GM12873 (cell line): ENCODE data around the gene SULT4A1.

Experiments
- TF ChIP-seq, protein P1 (sequence below): IDR thresholded peaks from 2 replicates; pipeline ENCODE4 v1.5.1; 2012; ENCODE audit warnings: low read depth, mild to moderate bottlenecking, moderate library complexity, low read length, control low read depth; ENCODE audit not compliant: insufficient read depth; ENCODE audit errors: missing control alignments

Gene SULT4A1

DNA sequence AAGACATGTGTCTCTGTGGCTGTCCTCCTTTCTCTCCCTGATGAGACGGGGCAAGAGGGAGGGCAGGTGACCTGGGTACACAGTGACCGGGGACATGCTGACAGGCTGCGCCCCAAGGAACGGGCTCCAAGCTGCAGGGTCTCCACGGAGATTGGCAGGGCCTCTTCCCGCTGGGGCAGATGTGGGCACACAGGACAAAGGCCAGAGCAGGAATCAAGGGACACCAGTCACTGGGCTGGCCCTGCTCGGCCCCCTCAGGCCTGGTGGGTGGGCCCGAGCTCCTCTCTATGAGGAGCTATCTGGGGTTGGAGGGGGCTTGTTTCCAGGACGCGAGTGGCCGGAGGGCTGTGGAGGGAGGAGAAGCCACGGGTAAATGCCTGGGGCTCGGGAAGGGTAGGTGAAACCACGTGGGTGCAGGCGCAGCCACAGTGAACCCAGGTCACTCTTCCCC lies 18.3 kb upstream of the SULT4A1 start:
- TF ChIP-seq, protein P1, sequence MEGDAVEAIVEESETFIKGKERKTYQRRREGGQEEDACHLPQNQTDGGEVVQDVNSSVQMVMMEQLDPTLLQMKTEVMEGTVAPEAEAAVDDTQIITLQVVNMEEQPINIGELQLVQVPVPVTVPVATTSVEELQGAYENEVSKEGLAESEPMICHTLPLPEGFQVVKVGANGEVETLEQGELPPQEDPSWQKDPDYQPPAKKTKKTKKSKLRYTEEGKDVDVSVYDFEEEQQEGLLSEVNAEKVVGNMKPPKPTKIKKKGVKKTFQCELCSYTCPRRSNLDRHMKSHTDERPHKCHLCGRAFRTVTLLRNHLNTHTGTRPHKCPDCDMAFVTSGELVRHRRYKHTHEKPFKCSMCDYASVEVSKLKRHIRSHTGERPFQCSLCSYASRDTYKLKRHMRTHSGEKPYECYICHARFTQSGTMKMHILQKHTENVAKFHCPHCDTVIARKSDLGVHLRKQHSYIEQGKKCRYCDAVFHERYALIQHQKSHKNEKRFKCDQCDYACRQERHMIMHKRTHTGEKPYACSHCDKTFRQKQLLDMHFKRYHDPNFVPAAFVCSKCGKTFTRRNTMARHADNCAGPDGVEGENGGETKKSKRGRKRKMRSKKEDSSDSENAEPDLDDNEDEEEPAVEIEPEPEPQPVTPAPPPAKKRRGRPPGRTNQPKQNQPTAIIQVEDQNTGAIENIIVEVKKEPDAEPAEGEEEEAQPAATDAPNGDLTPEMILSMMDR = no peak

DNA sequence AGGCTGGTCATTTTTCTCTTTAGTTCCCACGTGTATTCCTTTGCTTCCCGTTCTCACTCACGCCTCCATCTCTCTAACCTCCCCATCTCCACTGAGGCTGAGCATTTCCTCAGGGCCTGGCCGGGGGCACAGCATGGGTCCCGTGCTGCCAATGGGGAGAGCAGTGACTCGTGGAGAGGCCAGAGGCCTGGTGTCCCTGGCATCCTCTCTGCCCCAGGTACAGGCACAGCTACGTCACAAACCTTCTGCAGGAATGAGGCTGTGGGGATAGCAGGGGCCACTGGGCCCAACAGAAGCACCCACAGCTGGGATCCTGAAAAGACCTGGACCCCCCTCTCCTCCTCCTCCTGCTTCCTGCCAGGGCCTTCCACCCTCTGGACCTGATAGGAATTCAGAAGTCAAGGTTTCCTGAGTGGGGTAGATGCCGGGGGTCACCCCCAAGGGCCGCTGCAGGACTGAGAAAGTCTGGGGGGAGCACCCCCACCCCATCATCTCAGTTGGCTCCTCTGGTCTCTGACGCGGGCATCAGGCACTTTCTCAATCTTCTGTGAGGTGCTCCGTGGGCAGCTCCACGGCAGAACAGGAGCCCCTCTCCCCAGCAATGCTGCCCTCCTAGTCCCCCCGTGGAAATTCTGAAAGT lies 17.7 kb upstream of the SULT4A1 start:
- TF ChIP-seq, protein P1 = no peak

DNA sequence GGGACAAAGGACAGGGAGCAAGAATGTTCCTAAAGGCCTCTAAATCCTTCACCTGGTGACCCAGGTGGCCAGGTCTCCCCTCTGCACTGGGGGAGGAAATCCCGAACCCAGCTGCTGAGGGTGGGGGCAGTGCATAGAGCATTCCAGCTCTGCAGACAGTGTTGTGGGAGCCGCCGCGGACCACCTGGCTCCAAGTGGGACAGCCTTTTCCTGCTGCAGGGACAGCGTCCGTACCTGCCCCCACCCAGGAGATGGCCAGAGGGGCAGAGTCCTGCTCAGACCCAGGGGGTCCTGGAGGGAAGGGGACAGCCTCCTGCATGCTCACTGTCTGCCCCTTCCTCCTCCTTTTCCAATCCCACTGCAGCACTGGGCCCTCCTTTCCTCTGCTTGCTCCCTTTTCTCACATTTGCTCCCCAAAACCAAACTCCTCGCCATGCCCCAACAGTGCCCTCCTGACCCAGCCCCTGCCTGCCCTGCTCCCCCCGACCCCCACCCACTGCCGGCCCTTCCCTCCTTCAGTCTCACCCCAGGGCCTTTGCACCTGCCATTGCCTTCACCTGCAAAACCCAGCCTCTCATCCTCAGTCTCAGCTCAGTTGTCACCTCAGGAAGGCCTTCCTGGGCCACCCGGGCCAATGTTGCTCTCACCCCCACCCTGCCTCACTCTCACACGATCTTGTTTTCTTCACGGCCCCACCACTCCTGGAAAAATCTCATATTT lies 16.7 kb upstream of the SULT4A1 start:
- TF ChIP-seq, protein P1 = no peak

DNA sequence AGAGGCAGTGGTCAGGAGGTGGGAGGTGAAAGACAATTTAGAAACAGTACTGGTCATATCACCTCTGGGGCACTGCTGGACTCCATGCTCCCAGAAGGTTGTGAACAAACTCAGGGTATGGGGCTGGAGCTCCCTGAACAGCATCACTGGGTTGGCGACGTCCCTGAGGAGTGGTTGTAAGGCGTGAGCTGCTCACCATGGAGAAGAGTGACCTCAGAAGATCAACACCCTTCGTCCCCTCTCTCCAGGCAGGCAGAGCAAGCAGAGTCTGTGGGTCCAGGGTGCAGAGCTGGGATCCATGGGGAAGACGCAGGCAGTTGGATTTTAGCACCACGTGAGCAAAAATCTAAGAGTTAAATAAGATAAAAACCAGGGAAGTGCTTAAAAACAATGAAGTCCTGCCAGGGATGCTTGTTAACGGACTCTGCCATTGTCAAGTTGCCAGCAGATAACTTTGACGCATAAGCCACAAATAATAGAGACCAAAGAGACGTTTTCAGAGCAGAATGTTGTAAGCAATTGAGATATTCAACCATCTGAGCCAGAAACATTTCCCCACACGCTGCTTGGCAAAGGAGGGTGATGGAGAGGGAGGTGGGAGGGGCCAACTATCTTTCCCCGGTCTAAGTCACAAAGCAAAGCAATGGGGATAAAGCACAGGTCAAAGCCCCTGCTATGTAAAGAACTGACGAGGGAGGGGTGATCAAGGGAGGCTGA lies 15.9 kb upstream of the SULT4A1 start:
- TF ChIP-seq, protein P1 = no peak

DNA sequence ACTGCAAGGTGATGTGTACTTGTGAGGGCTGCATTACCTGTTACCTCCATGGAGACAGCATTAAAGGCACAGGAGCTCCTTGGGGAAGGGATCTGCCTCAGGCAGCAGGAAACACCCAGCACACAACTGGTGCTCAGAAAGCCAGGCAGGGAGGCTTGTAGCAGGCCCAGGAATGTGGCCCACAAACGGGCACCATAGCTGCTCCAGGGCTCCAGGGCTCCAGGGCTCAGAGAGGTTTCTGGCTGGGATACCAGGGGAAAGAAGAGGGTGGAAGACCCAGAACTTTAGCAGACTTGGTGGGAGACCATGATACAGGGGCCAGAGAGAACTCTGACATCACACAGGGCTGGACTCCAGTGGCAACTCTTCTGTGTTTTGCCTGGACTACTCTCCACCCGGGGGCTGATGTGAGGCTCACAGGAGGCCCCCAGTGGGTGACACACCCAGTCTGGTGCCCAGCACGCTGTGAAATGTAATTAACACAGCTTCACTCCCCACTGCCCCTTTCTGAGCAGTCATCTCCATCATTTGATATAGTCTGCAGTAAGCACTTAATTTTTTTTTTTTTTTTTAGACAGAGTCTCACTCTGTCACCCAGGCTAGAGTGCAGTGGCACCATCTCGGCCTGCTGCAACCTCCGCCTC lies 14.7 kb upstream of the SULT4A1 start:
- TF ChIP-seq, protein P1 = no peak

DNA sequence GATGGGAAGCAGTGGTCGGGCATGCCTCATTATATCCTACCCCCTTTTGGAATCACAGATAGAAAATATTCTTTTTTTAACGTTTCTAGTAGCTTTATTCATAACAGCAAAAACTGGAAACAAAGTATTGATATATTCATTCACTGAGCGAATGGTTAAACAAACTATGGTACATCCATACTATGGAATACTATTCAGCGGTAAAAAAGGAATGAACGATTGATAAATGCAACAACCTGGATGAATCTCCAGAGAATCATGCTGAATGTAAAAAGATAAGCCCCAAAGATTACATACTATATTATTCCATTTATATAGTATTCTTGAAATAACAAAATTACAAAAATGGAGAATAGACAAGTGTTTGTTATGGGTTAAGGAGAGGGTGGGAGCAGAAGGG lies 7.5 kb upstream of the SULT4A1 start:
- TF ChIP-seq, protein P1 = no peak

DNA sequence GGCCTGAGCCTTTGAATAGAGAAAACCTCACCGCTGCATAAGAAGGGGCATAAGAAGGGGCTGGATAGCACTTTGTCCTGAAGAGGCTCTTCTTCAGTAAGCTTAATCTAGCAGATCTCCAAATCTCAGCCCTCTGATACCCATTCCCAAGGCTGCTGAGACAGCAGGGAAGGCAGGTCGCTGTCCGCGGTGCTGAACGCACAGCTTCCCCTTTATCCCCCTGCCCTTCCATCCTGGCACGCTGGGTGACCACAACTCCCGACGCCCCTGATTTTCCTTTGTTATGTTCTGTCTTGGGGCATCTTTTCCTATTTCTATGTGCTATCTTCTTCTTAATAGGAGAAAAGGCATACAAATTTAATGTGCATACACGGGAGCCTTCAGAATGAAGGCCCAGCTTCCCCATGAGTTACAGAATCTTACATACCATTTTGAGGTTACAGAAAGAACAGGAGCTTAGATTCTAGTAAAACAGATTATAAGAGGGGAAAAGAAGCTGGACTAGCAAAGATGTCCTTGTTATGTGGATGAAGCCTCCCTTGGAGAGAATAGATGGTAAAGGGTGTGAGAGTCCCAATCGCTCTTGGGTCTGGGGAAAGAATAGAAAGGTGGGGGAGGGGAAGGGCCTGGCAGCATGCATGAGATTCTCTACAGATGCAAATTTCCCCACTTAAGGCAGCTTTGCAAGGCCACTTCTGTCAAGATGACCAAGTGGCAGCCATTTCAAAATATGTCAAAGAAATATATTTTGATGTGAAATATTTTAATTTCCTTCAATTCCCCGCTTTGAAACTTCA lies 5.7 kb upstream of the SULT4A1 start:
- TF ChIP-seq, protein P1 = no peak
